ENCODE results near the gene PARD6G.
"Not testable (repeated sequence)": the region's sequence is repeated elsewhere in the genome, so short reads cannot be mapped to it uniquely, and the experiment has no call there.

Gene PARD6G

DNA sequence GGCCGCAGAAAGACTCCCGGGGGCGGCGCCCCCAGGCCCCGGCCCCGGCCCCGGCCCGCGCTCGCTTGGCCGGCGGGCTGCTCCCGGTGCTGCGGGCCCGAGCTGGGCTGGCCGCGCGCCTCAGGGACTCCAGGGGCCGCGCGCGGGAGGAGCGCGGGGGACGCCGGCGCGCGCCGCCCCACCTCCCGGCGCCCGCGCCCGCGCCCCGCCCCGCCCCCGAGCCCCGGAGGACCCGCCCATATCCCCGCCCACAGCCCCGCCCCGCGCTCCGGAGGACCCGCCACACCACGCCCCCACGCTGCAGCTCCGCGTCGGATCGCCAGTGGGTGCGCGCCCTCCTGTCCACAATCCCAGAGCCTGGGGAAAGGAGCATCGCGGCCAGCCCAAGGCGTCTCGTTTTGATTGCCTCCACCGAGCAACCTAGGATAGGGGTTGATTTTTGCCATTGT is at the start of gene PARD6G:
PARD6G (minus strand) TSS at position 122 of the 449 bp plus-strand sequence. CDS start 166 bp downstream, outside the sequence.
- DNase-seq (ENCODE audit: insufficient read length, low spot score) (peak; percentile 89), FAIRE-seq (peak; percentile 60)

DNA sequence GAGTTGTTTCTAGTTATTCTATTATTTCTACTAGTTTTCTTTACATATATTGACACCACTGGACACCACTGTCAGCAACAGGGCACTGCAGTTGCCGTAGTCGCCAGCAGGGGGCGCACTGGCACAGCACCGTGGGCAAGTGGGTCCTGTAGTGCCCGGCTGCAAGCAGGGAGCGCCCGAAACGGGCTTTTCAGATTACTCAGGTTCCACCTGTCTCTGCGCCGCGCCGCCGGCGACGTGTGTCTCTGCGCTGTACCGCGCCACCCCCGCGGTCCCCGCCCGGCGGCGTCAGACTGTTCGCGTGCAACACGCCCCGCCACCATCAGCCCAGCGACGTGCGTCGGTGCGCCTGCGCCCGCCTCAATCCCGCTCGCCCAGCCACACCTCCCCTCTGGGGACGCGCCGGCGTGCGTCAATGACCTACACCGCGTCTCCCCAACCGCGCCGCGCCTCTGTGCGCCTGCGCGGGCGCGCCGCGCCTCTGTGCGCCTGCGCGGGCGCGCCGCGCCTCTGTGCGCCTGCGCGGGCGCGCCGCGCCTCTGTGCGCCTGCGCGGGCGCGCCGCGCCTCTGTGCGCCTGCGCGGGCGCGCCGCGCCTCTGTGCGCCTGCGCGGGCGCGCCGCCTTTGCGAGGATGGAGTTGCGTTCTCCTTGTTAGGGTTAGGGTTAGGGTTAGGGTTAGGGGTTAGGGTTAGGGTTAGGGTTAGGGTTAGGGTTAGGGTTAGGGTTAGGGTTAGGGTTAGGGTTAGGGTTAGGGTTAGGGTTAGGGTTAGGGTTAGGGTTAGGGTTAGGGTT is 15.1 kb upstream of the PARD6G start:
- DNase-seq (ENCODE audit: insufficient read length, low spot score); FAIRE-seq: not testable (repeated sequence)

DNA sequence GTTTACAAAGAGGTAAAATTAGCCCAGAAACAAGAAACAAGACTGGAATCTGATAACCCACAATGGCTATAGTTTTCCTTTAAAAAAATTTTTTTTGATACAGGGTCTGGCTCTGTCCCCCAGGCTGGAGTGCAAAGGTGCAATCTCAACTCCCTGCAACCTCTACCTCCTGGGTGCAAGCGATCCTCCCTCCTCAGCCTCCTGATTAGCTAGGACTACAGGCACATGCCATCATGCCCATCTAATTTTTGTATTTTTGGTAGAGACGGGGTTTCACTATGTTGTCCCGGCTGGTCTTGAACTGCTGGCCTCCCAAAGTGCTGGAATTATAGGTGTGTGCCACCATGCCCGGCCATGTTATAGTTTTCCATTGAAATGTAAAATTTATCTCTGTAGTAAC is 12.3 kb upstream of the PARD6G start:
- DNase-seq (ENCODE audit: insufficient read length, low spot score): no peak
- no peak for FAIRE-seq

DNA sequence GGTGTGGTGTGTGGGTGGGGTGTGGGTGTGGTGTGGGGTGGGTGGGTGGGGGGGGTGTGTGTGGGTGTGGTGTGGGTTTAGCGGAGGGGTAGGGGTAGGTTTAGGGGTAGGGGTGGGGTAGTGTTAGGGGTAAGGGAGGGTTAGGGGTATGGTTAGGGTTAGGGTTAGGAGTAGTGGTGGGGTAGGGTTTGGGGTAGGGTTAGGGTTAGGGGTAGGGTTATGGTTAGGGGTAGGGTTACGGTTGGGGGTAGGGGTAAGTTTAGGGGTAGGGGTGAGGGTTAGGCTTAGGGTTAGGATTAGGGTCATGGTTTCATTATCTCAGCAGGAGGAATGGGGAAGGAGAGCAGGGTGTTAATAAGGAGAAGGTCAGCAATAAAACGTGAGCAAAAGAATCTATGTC is 11.3 kb upstream of the PARD6G start:
- FAIRE-seq (no peak), DNase-seq (ENCODE audit: insufficient read length, low spot score) (no peak)

GRCh38 chr18:80257579-80258543 is 10.5 kb upstream of the PARD6G start:
- DNase-seq (ENCODE audit: insufficient read length, low spot score) (peak; percentile 39), FAIRE-seq (peak; percentile 93)

DNA sequence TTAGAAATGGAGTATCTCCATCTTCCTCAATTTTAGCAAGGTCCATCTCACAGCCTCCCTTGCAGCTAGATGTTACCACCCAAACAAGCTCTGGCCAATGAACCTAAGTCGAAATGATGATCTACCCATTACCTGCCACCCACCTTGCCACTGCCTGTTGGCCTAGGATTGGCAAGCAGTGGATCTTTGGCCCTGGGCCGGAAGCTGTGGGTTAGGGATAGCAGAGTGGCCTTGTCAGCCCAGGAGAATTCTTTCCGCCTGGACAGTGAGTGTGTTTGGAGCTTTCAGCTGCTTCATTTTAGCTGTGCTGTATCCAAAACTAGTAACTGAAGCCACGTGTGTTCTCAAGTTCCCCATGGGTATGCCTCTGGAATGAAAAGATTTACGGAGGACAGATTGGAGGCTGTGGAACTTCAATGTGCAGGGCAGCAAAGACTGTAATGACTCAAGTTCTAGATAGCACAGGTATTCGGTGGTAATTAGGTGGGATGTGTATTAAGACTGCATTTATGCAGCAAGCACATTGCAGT is 7.7 kb upstream of the PARD6G start:
- DNase-seq (ENCODE audit: insufficient read length, low spot score): no peak
- FAIRE-seq: no peak

DNA sequence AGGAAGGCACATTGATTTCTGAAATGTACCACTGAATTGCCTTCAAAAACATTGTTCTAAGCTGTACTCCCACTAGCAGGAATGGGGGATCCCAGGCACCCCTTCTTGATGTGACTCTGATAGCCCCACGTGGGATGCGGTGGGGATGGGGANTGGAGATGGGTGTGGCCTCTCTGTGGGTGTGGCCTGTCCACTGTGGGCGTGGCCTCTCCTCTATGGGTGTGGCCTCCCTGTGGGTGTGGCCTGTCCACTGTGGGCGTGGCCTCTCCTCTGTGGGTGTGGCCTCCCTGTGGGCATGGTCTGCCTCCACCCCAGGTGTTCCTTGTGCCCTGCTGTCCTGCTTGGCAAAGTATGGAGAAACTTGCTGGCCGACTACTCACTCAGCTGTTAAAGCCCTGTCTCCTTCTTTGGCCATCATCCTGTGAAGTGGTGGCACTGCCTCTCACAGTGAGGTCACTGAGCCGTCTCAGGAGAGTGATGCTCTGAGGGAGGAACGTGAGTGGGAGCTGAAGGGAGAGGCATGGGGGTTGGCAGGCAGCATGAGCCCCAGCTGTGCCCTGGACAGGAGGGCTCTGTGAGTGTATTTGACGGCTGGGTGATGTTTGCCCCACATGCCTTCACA is 6.7 kb upstream of the PARD6G start:
- DNase-seq (ENCODE audit: insufficient read length, low spot score) (no peak), FAIRE-seq (no peak)

DNA sequence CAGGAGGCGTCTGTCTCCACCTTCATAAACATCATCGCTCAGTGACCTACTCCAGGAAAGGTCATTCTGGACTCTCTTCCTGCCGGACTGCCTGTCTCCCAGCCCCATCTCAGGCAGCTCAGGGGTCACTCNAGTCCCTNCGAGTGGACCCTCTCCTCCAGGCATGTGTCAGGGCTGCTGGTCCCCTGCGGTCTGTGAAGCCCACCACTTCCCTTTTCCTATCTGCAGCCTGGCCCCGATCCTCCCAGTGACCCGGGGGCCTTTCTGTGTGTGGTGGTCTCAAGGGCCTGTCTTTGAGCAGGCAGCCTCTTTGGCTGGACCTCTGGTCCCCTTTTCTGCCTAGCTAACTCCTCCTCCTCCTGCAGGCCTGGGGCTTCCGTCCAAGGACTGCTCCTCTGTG is 5.9 kb upstream of the PARD6G start:
- DNase-seq (ENCODE audit: insufficient read length, low spot score) (no peak), FAIRE-seq (no peak)

DNA sequence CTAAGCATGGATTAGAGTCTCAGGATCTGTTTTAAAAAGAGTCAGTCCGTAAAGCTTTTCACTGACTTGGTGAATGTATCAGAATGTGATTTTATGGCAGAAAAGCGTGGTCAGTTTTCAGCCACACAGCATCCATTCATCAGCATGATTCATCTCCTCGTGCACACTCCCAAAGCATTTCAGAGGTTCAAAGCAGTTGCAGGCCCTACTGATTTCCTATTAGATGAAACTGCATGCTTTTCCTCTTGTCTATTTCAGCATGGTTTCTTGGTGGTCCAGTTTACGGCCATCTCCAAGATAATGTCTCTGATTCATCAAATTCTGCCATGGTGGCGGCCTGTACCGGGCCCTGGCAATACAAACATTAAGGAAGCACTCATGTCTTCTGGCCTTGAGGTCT is 4.8 kb upstream of the PARD6G start:
- DNase-seq (ENCODE audit: insufficient read length, low spot score) (no peak), FAIRE-seq (no peak)

- no peak for DNase-seq (ENCODE audit: insufficient read length, low spot score)
- FAIRE-seq: no peak
These were observed 4.4 kb upstream of the PARD6G start for GRCh38 chr18:80251700-80252099.

DNA sequence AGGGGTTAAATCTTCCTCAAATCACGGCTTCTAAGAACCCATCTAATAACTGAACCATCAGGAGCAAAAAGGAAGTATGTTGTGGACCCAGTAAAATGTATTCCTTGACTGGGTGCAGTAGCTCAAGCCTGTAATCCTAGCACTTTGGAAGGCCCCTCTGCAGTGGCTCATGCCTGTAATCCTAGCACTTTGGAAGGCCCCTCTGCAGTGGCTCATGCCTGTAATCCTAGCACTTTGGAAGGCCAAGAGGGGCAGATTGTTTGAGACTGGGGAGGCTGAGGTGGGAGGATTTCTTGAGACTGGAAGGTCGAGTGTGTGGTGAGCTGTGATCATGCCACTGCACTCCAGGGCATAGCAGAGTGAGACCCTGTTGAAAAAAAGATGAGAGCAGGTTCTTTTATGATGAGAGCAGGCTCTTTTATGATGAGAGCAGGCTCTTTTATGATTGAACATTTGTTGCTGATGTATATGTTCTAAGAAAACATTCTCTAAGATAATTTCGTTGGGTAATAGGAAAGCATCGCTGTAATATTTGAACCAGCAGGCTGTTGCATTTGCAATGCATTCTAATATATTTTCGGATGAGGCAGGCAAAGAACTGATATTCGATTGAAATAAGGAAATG is 3.5 kb upstream of the PARD6G start:
- FAIRE-seq: no peak

GRCh38 chr18:80249217-80250093 is 2.1 kb upstream of the PARD6G start:
- DNase-seq (ENCODE audit: insufficient read length, low spot score): no peak
- no peak for FAIRE-seq

More for the DNA sequence above, 3.5 kb upstream of the PARD6G start:
- DNase-seq (ENCODE audit: insufficient read length, low spot score): no peak

DNA sequence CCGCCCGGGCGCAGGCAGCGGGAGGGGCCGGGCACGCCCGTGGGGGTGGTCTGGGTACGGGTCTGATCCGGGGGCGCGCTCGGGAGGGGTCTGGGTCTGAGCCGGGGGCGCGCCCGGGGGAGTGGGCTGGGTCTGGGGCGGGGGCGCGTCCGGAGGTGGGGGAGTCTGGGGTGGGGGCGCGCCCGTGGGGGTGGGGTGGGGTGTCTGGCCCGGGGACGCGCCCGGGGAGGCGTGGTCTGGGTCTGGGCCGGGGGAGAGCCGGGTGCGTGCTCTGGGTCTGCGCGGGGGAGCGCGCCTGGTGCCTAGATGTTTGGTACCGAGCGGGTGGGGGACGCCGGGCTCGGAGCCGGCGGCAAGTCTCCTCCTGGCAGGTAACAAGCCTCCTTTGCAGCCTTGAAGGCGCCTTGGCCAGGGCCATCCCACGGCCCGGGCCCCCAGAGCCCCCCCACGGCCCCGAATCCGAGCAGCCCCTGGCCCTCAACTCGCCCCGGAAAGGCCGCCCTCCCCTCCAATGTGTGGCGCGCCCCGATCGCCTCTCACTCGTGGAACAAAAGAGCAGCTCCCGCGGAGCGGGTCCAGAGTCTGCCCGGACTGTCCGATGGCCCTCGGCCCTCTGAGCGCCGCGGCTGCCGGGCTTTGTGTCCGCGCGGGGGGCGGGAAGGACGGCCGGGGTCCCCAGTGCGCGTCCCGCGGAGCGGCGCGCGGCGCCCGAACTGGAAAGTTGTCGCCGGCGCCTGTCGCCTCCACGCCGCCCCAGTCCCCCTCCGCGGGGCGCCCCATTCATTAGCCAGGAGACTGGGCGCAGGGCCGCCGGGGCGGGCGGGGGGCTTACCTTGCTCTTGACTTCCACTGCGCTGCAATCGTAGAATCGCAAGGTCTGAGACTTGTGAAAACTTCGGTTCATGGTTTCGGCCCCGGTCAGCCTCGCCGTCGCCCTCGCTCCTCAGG is 595 bp downstream of the PARD6G start:
- DNase-seq (ENCODE audit: insufficient read length, low spot score): peak; percentile 45

GRCh38 chr18:80245781-80246444 is 1.4 kb downstream of the PARD6G start:
- DNase-seq (ENCODE audit: insufficient read length, low spot score) (no peak), FAIRE-seq (no peak)

More for the DNA sequence above, 595 bp downstream of the PARD6G start:
- no peak for FAIRE-seq

- no peak for DNase-seq (ENCODE audit: insufficient read length, low spot score)
- FAIRE-seq: no peak
These were observed 2.2 kb downstream of the PARD6G start for GRCh38 chr18:80244956-80245730.

DNA sequence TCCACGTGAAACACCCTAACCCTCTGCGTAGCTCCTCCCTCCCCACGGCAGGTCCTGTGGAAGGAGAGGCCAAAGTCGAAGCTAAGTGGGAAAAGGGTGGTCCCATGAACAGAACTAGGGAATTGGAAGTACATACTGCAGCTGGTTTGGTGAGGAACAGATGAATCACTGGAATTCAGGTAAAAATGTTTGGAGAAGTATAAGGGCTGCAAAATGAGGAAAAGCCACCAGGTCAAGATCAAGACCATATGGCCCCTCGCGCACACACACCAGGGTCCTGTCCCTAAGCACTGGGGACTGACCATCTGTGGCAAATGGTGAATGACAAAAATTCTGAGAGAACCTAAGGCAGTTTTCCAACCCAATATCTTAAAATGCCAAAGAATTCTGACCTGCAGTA is 3.1 kb downstream of the PARD6G start:
- FAIRE-seq (no peak), DNase-seq (ENCODE audit: insufficient read length, low spot score) (no peak)

GRCh38 chr18:80243204-80243603 is 4.1 kb downstream of the PARD6G start:
- DNase-seq (ENCODE audit: insufficient read length, low spot score) (no peak), FAIRE-seq (no peak)
